Neural progenitor cell (in vitro differentiated cells): Measurements from ENCODE around the gene ANKRD34A.

Experiments
- CTCF ChIP-seq: fragments of 200-600 bp; sonication (generic); IDR thresholded peaks from 2 replicates; pipeline ENCODE4 v1.5.1; 2017; ENCODE audit warnings: antibody characterized with exemption, mild to moderate bottlenecking
- EZH2 ChIP-seq: fragments of 200-600 bp; sonication (generic); IDR thresholded peaks from 2 replicates; pipeline ENCODE4 v1.6.1; 2017; ENCODE audit warnings: antibody characterized with exemption, mild to moderate bottlenecking, moderate library complexity

- TF ChIP-seq EZH2 (no peak), CTCF (no peak)
Observed at GRCh38 chr1:146007489-146008133, 43.2 kb upstream of the ANKRD34A start.
